Renal pelvis (tissue), 12 donors: ENCODE results near the gene PTHLH. TPM values are rescaled to one million over a fixed set of nuclear protein-coding genes. Genes with fewer than 3 reads are reported as not detected.

Experiments
- DNase-seq: peaks from one replicate; pipeline ENCODE4 v3.0.0-alpha.2; 2013
- long read RNA-seq, 16 experiments: transcript quantifications; one replicate each; lab custom pipeline, GENCODE V29; 2026
- polyA plus RNA-seq, 3 donors: library from polyadenylated mRNA; unstranded; fragments of 120-200 nt; gene quantifications; one replicate each; pipeline ENCODE4 v1.2.1, GENCODE V29; 2013; ENCODE audit not compliant: insufficient read length in 3 of 3

The PTHLH gene
- 1 to 10 TPM in 2 of 3 donors, under 1 TPM in 1; 0.81 to 1.4 (median 1.2) TPM for polyA plus RNA-seq
- long read RNA-seq, donor 1 = 0 reads
- long read RNA-seq, donor 2 = 0 reads
- long read RNA-seq, donor 3, partial matches to known transcripts = 0 of 1 reads
- long read RNA-seq, donor 3, other reads (novel, unspliced or antisense) = 0 of 1 reads
- long read RNA-seq, donor 4 = 0 reads
- long read RNA-seq, donor 5 = 0 reads
- long read RNA-seq, donor 6 = 0 reads
- long read RNA-seq, donor 7, partial matches to known transcripts = 0 of 1 reads
- long read RNA-seq, donor 7, other reads (novel, unspliced or antisense) = 0 of 1 reads
- long read RNA-seq, donor 8 = 0 reads
- long read RNA-seq, donor 9 = 0 reads
- long read RNA-seq, donor 10 = 0 reads
- long read RNA-seq, donor 11 = 0 reads
- long read RNA-seq, donor 12 = 0 reads
- long read RNA-seq, donor 13, partial matches to known transcripts = 0 of 1 reads
- long read RNA-seq, donor 13, other reads (novel, unspliced or antisense) = 0 of 1 reads
- long read RNA-seq, donor 14 = 0 reads
- long read RNA-seq, donor 15, partial matches to known transcripts = 0 of 1 reads
- long read RNA-seq, donor 15, other reads (novel, unspliced or antisense) = 0 of 1 reads
- long read RNA-seq, donor 16, partial matches to known transcripts = 0 of 1 reads
- long read RNA-seq, donor 16, other reads (novel, unspliced or antisense) = 0 of 1 reads

DNA sequence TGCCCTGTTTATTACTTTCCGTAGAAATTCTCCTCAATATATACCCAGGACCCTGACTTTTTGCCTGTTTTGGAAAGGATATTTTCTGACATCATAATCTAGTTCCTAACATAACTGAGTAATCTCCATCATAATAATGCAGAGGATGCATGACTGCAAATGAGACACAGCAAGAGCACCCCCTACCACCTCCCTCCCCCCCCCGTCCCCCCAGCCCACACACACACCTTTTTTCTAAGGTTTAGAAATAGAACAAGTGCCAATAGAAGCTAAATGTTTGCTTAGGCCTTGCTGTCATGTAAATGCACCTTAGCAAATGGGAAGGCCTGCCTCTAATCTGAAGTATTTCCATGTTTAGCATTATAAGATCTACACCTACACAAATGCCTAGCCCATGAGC, at the start of gene PTHLH:
Gene PTHLH (minus strand): TSS at position 13 of the 400 bp plus-strand sequence. CDS start 3,239 bp downstream, outside the sequence.
- DNase-seq = no peak

DNA sequence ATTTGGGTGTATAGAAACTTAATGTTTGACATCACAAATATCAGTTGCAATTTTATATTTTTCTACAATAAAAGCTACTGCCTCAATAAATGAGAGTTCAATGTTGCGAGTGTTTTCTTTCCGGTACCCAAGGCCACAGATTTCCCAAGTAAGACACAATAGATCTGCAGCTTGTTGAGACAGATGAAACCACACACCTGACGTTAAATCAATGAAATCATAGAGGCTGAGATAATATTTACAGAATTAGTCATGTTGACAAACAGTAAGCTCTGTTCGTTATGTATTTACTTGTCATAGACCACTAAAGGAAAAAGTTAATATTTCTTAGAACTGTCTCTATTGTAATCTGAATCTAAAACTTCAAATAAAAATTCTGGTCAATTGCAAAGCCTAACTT, 49.2 kb upstream of the PTHLH start:
- DNase-seq = no peak

- DNase-seq = no peak
Measured at GRCh38 chr12:28017873-28018255, 45.3 kb upstream of the PTHLH start.

DNA sequence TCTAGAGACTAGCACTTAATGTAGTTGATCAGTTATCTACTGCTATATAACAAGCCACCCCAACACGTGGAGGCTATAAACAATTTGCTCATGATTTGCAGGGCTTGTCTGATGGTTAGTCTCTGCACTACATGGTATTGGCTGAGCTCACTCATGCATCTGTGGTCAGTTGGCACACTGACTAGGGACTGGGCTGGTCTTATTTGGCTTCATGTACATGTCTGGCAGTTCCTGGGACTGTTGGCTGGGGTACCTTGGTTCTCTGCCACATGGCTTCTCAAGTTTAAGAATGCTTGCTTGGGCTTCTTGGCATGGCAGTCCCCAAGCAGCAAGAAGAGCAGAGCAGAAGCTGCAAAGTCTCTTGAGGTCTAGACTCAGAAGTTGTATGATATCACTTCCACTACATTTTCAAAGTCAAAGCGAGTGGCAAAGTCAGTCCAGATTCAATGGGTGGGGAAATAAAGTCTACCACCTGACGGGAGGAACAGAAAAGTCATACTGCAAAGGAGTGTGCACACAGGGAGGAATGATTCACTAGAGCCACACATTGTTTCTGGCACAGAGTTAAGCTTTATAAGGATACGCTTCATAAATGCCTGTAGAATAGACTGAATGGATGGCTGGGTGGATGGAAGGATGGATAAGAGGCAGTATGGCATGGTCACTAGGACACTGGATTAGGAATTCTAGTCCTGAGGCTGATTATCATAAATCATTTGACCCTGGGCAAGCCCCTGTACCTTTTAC, 44.8 kb upstream of the PTHLH start:
- no peak for DNase-seq

- no peak for DNase-seq
Measured at GRCh38 chr12:28015165-28015564, 42.6 kb upstream of the PTHLH start.

GRCh38 chr12:28014196-28014595, 41.7 kb upstream of the PTHLH start:
- no peak for DNase-seq

- no peak for DNase-seq
Measured at GRCh38 chr12:28012333-28012918, 39.9 kb upstream of the PTHLH start.

- DNase-seq = no peak
Measured at GRCh38 chr12:28010036-28010435, 37.5 kb upstream of the PTHLH start.

- DNase-seq = no peak
Measured at GRCh38 chr12:27999970-28000369, 27.4 kb upstream of the PTHLH start.

DNA sequence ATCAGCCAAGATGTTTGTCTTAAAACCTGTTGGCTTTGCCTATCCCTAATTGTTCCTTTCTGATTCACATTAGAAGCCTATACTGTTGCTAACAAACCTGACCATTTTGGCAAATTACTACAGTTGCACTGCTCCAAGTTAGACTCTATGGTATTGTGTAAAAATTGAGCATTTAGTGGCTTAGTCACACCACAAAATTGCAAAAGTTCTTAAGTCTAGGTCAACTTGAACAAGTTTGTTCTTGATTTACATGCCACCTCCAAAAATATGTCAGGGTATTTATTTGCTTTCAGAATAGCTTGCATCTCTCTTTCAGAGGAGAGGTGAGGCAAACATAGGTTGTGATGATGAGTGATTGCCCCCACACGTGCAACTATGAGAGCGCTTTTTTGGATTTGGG, 27.0 kb upstream of the PTHLH start:
- no peak for DNase-seq

GRCh38 chr12:27998658-27999057, 26.1 kb upstream of the PTHLH start:
- DNase-seq = no peak

- DNase-seq = no peak
Measured at GRCh38 chr12:27998170-27998569, 25.6 kb upstream of the PTHLH start.

GRCh38 chr12:27996761-27997160, 24.2 kb upstream of the PTHLH start:
- no peak for DNase-seq

- no peak for DNase-seq
Measured at GRCh38 chr12:27995406-27995805, 22.9 kb upstream of the PTHLH start.

- DNase-seq = no peak
Measured at GRCh38 chr12:27988594-27989233, 16.2 kb upstream of the PTHLH start.

DNA sequence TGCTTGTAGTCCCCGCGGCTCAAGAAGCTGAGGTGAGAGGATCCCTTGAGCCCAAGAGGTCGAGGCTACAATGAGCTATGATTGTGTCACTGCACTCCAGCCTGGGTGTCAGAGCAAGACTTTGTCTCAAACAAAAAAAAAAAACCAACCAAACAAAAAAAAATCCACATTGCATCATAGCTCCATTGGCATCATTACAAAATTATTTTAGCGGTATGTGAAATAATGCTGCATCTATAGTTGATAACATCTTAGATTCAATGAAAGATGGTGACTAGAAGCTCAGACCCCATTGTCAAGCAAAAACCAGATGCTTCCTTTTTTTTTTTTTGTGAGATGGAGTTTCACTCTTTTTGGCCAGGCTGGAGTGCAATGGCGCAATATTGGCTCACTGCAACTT, 14.8 kb upstream of the PTHLH start:
- no peak for DNase-seq

- DNase-seq = no peak
Measured at GRCh38 chr12:27984275-27984674, 11.7 kb upstream of the PTHLH start.

- no peak for DNase-seq
Measured at GRCh38 chr12:27982951-27983350, 10.4 kb upstream of the PTHLH start.

GRCh38 chr12:27982385-27982784, 9.9 kb upstream of the PTHLH start:
- DNase-seq = no peak

DNA sequence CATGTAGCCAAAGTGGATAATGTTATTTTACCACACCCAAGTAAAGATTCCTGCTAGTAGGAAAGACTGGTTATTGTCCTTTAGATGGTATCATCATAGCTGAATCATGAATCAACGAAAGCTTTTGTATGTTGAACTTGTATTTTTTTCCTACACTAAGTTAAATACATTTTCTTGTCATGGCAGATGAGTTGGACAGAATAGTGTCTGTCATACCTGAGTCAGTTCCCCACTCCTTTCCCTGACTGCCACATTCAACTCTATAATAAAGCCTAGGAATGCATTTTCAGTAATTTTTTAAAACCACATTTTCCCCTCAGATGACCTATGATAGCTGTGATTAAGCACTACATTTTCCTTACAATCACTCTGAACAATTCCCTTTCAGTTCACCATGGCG, 9.3 kb upstream of the PTHLH start:
- no peak for DNase-seq

DNA sequence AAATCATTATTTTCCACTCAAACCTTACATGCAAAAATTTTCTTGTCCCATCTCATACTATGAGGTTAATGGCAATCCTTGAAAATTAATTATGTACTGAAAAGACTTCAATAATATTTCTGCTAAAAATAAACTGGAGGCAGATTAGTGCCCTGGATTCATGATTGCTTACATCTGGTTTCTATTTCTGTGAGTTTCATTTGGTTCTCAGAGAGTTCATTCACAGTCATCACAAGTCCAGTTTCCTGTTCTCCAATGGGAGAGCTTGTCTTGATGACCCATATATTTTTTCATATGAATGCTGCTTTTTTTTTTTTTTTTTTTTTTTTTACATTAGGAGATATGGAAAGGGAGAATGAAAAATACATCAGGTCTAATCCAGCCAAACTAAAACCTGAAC, 6.6 kb upstream of the PTHLH start:
- DNase-seq = no peak
